DMS 273 (cell line): Measurements from ENCODE around the gene MAJIN.

Experiments
- DNase-seq: peaks from one replicate; lab custom pipeline; 2025; ENCODE audit not compliant: unreplicated experiment; lab: John Stamatoyannopoulos, UW

MAJIN gene

GRCh38 chr11:64893194-64894069 lies 78.5 kb downstream of the MAJIN start:
- no peak for DNase-seq

- no peak for DNase-seq
Observed at GRCh38 chr11:64892838-64893193, 79.1 kb downstream of the MAJIN start.

- DNase-seq, result no peak
Observed at GRCh38 chr11:64892411-64892831, 79.5 kb downstream of the MAJIN start.

GRCh38 chr11:64891880-64892279 lies 80.0 kb downstream of the MAJIN start:
- no peak for DNase-seq

- no peak for DNase-seq
Observed at GRCh38 chr11:64891215-64891848, 80.6 kb downstream of the MAJIN start.

GRCh38 chr11:64890522-64890939 lies 81.4 kb downstream of the MAJIN start:
- peak; percentile 67 for DNase-seq

- DNase-seq, result no peak
Observed at GRCh38 chr11:64888729-64889511, 83.0 kb downstream of the MAJIN start.

GRCh38 chr11:64888406-64888728 lies 83.5 kb downstream of the MAJIN start:
- no peak for DNase-seq
